Stomach (tissue), 4 donors: ENCODE results near the gene EEF1G.

Experiments used
- CTCF ChIP-seq, 7 experiments: fragments of 450-650 bp in 4 of 7; fragments of 200-600 bp in 3 of 7; sonication (generic) in 3 of 7; IDR thresholded peaks; one replicate each; pipeline ENCODE4 v1.5.1; 2016 to 2019; ENCODE audit warnings: antibody characterized with exemption in 7 of 7, control low read depth in 2 of 7, mild to moderate bottlenecking in 1 of 7
- EP300 ChIP-seq: sonication (generic); formaldehyde crosslinking; IDR thresholded peaks from one replicate; pipeline ENCODE4 v1.6.1; 2017; ENCODE audit warnings: antibody characterized with exemption
- POLR2A ChIP-seq, 4 donors: fragments of 450-650 bp; IDR thresholded peaks; one replicate each; pipeline ENCODE4 v1.6.1; 2016; ENCODE audit warnings: antibody characterized with exemption in 4 of 4, control low read depth in 2 of 4, mild to moderate bottlenecking in 1 of 4, moderate library complexity in 1 of 4
- POLR2AphosphoS5 ChIP-seq, 3 donors: sonication (generic); formaldehyde crosslinking; IDR thresholded peaks; one replicate each; pipeline ENCODE4 v1.6.1; 2016; ENCODE audit warnings: antibody characterized with exemption in 3 of 3

GRCh38 chr11:62575156-62575555 lies 1.5 kb upstream of the EEF1G start:
- TF ChIP-seq CTCF (IDR thresholded peaks at IDR 0.05) (no peak), POLR2AphosphoS5 (IDR thresholded peaks at IDR 0.05) (peak in 2 of 3 donors; percentile 19 to 22), POLR2A (IDR thresholded peaks at IDR 0.05) (no peak), EP300 (no peak)
